Ishikawa (cell line): Measurements from ENCODE around the gene NANS.
"Not testable (repeated sequence)": the region's sequence is repeated elsewhere in the genome, so short reads cannot be mapped to it uniquely, and the experiment has no call there.

ENCODE experiments used
- CEBPB ChIP-seq: IDR thresholded peaks from 2 replicates; pipeline ENCODE4 v1.6.1; 2012
- EGR1 ChIP-seq: IDR thresholded peaks from 2 replicates; pipeline ENCODE4 v1.6.1; 2012
- EP300 ChIP-seq: IDR thresholded peaks from 2 replicates; pipeline ENCODE4 v1.6.1; 2012; ENCODE audit warnings: borderline replicate concordance
- FOXM1 ChIP-seq: IDR thresholded peaks from 2 replicates; pipeline ENCODE4 v1.6.1; 2012; ENCODE audit warnings: low read depth, borderline replicate concordance
- MAX ChIP-seq: IDR thresholded peaks from 2 replicates; pipeline ENCODE4 v1.6.1; 2012
- NFIC ChIP-seq: IDR thresholded peaks from 2 replicates; pipeline ENCODE4 v1.6.1; 2012
- RAD21 ChIP-seq: IDR thresholded peaks from 2 replicates; pipeline ENCODE4 v1.6.1; 2012; ENCODE audit warnings: low read depth
- REST ChIP-seq: IDR thresholded peaks from 2 replicates; pipeline ENCODE4 v1.6.1; 2012; ENCODE audit warnings: low read depth, mild to moderate bottlenecking
- TAF1 ChIP-seq: IDR thresholded peaks from 2 replicates; pipeline ENCODE4 v1.6.1; 2012; ENCODE audit warnings: low read depth, mild to moderate bottlenecking
- TCF12 ChIP-seq: IDR thresholded peaks from 2 replicates; pipeline ENCODE4 v1.6.1; 2012; ENCODE audit warnings: low read depth
- USF1 ChIP-seq: IDR thresholded peaks from 2 replicates; pipeline ENCODE4 v1.6.1; 2012
- YY1 ChIP-seq: IDR thresholded peaks from 2 replicates; pipeline ENCODE4 v1.6.1; 2012; ENCODE audit warnings: low read depth

- TF ChIP-seq EP300, NFIC, EGR1, TAF1, USF1, REST, MAX, YY1, TCF12, CEBPB, FOXM1: not testable (repeated sequence)
- peak; percentile 30 for TF ChIP-seq RAD21
Measured at GRCh38 chr9:98090674-98091073, 34.1 kb downstream of the NANS start.
